Measurements from ENCODE around the gene ISG15. TPM values are rescaled to one million over a fixed set of nuclear protein-coding genes. Genes with fewer than 3 reads are reported as not detected.

The ISG15 gene
- total and polyA plus RNA-seq, 4 donors: 12.7 to 234 (median 131) TPM

DNA sequence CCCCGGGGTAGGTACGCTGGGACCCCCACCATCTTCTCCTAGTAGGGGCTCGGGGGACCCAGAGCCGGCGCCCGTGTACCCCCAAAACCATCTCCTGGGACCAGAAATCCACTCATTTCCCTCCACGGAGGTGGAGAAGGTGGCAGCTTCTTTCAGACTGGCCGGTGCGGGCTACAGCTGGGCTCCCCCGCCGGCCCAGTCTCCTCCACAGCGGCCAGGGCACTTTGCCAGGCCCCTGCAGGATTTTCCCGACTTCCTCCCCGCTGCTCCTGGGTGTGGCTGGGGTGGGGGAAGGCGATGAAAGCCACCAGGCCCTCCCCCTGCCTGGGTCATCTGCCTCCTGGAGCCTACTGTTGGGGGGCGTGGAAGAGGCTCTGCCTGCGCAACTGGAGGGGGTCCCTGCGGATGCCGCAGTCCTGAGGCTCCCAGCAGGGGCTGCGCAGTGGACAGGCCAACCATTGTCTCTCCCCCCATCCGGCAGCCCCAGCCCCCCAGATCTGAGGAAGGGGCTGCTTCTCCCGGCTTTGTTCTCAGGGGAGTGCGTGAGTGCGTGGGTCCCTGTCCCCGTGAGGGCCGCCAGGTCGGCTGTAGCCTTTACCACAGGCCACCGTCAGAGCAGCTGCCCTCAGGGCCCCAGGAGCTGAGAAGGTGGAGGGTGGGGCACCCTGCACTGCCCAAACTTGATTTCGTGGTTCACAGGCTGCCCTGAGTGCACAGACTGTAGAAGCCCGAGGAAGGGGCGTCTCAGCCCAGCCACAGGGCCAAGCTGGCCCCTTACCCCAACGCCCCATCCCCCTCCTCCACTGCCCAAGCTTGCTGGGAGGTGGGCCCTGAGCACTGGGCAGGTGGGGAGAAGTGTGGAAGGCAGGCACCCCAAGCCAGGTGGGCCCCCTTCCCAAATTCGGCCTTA, 8.0 kb downstream of the ISG15 start:
- peak overlapping the region in 1 of 2 donors; percentile 66 for H3K27ac ChIP-seq (ENCODE audit: low read depth in 1 of 2, low read length in 1 of 2)
- no peaks in the 10 kb centered on the region for H3K9me3 ChIP-seq (ENCODE audit: control insufficient read depth in 4 of 4, insufficient read depth in 3 of 4, low read length in 3 of 4)
- no peak overlapping the region for H3K9ac ChIP-seq (ENCODE audit: insufficient read depth in 1 of 2, low read length in 2 of 2)
- no peaks in the 10 kb centered on the region for H3K27me3 ChIP-seq (ENCODE audit: control insufficient read depth in 3 of 3, insufficient read depth in 3 of 3, low read length in 2 of 3)
- WGBS, 2 donors: 24 to 29% methylated on average over 33 of the region's 33 CpGs
- peaks cover 0 to 35% (median 27%) of the 10 kb centered on the region in 5 donors for H3K4me1 ChIP-seq (ENCODE audit: control insufficient read depth in 5 of 5, insufficient read depth in 5 of 5, low read length in 5 of 5)
- DNase-seq: peak; percentile 86 to 93 (median 88)
- no peaks in the 10 kb centered on the region for H3K36me3 ChIP-seq (ENCODE audit: control insufficient read depth in 4 of 4, insufficient read depth in 4 of 4, low read length in 4 of 4)
- no peak for ATAC-seq (ENCODE audit: insufficient read depth, low FRiP score)
- TF ChIP-seq, protein P1, sequence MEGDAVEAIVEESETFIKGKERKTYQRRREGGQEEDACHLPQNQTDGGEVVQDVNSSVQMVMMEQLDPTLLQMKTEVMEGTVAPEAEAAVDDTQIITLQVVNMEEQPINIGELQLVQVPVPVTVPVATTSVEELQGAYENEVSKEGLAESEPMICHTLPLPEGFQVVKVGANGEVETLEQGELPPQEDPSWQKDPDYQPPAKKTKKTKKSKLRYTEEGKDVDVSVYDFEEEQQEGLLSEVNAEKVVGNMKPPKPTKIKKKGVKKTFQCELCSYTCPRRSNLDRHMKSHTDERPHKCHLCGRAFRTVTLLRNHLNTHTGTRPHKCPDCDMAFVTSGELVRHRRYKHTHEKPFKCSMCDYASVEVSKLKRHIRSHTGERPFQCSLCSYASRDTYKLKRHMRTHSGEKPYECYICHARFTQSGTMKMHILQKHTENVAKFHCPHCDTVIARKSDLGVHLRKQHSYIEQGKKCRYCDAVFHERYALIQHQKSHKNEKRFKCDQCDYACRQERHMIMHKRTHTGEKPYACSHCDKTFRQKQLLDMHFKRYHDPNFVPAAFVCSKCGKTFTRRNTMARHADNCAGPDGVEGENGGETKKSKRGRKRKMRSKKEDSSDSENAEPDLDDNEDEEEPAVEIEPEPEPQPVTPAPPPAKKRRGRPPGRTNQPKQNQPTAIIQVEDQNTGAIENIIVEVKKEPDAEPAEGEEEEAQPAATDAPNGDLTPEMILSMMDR (IDR thresholded peaks at IDR 0.05; ENCODE audit: control extremely low read depth, extremely low read depth): no peak
- peak overlapping the region; percentile 17 for H3K4me3 ChIP-seq

GRCh38 chr1:1021920-1022259, 8.6 kb downstream of the ISG15 start:
- TF ChIP-seq, protein P1 (IDR thresholded peaks at IDR 0.05; ENCODE audit: control extremely low read depth, extremely low read depth): no peak
- no peak overlapping the region for H3K9ac ChIP-seq (ENCODE audit: insufficient read depth in 1 of 2, low read length in 2 of 2)
- H3K36me3 ChIP-seq (ENCODE audit: control insufficient read depth in 4 of 4, insufficient read depth in 4 of 4, low read length in 4 of 4): no peaks in the 10 kb centered on the region
- H3K27me3 ChIP-seq (ENCODE audit: control insufficient read depth in 3 of 3, insufficient read depth in 3 of 3, low read length in 2 of 3): no peaks in the 10 kb centered on the region
- no peaks in the 10 kb centered on the region for H3K9me3 ChIP-seq (ENCODE audit: control insufficient read depth in 4 of 4, insufficient read depth in 3 of 4, low read length in 3 of 4)
- H3K4me3 ChIP-seq: no peak overlapping the region
- ATAC-seq (ENCODE audit: insufficient read depth, low FRiP score): no peak
- H3K4me1 ChIP-seq (ENCODE audit: control insufficient read depth in 5 of 5, insufficient read depth in 5 of 5, low read length in 5 of 5): peaks cover 0 to 38% (median 29%) of the 10 kb centered on the region in 5 donors
- H3K27ac ChIP-seq (ENCODE audit: low read depth in 1 of 2, low read length in 1 of 2): no peak overlapping the region
- DNase-seq: no peak
- WGBS, 2 donors: 86 to 87% methylated on average over 10 of the region's 10 CpGs

DNA sequence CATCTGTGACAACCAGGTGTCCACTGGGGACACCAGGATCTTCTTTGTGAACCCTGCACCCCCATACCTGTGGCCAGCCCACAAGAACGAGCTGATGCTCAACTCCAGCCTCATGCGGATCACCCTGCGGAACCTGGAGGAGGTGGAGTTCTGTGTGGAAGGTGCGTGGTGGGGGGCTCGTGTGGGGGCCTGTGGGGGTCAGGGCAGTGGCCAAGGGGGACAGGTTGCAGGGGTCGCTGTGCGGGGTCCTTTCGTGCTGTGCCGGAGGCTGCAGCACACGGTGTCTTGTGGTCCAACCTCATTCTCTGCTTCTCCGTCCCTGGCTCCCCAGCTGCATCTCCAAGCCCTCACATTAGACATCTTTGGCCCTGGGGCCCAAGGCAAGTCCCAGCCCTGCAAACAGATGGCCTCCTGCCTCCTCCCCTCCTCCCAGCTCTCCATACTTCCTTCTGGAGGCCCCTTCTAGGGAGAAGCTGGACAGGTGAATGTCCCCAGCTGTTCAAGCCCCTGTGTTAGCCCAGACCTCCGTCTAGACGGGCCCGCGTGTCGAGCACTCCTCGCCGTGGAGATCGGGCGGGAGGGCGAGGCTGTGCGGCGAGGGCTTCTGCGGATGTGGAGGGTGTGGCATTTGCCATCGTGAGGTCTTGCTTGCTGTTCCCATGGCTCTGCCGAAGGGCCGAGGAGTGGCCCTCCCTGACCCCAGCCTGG, 9.2 kb downstream of the ISG15 start:
- 81 to 83% methylated on average over 27 of the region's 27 CpGs for WGBS, 2 donors
- H3K27ac ChIP-seq (ENCODE audit: low read depth in 1 of 2, low read length in 1 of 2): no peak overlapping the region
- no peak overlapping the region for H3K9ac ChIP-seq (ENCODE audit: insufficient read depth in 1 of 2, low read length in 2 of 2)
- H3K36me3 ChIP-seq (ENCODE audit: control insufficient read depth in 4 of 4, insufficient read depth in 4 of 4, low read length in 4 of 4): peaks cover 0 to 1% (median 0%) of the 10 kb centered on the region in 4 donors
- no peak overlapping the region for H3K4me3 ChIP-seq
- TF ChIP-seq, protein P1 (IDR thresholded peaks at IDR 0.05; ENCODE audit: control extremely low read depth, extremely low read depth): no peak
- DNase-seq (no peak), ATAC-seq (ENCODE audit: insufficient read depth, low FRiP score) (no peak)
- peaks cover 0 to 38% (median 29%) of the 10 kb centered on the region in 5 donors for H3K4me1 ChIP-seq (ENCODE audit: control insufficient read depth in 5 of 5, insufficient read depth in 5 of 5, low read length in 5 of 5)
- no peaks in the 10 kb centered on the region for H3K27me3 ChIP-seq (ENCODE audit: control insufficient read depth in 3 of 3, insufficient read depth in 3 of 3, low read length in 2 of 3)
- H3K9me3 ChIP-seq (ENCODE audit: control insufficient read depth in 4 of 4, insufficient read depth in 3 of 4, low read length in 3 of 4): no peaks in the 10 kb centered on the region
